Coronary artery (tissue), 2 donors: ENCODE measurements around the gene NME8.

Source experiments
- DNase-seq: peaks from one replicate; pipeline ENCODE4 v3.0.0-alpha.2; 2017; ENCODE audit warnings: low spot score
- H3K27ac ChIP-seq, 2 donors: fragments of 200-600 bp; sonication (generic); one replicate each; pipeline ENCODE4 v1.5.1; 2016 to 2019
- H3K4me3 ChIP-seq: fragments of 200-600 bp; sonication (generic); 2 replicates; pipeline ENCODE4 v1.5.1; 2016; ENCODE audit warnings: mild to moderate bottlenecking, moderate library complexity
- CTCF ChIP-seq: fragments of 200-600 bp; sonication (generic); IDR thresholded peaks from one replicate; pipeline ENCODE4 v1.5.1; 2019; ENCODE audit warnings: antibody characterized with exemption

Gene NME8

GRCh38 chr7:37817996-37818720 lies 30.2 kb upstream of the NME8 start:
- DNase-seq = no peak
- TF ChIP-seq CTCF = no peak
- H3K4me3 ChIP-seq = no peak overlapping the region
- H3K27ac ChIP-seq = no peak overlapping the region

GRCh38 chr7:37820708-37821468 lies 27.5 kb upstream of the NME8 start:
- no peak for DNase-seq
- Histone ChIP-seq H3K27ac (no peak overlapping the region), H3K4me3 (no peak overlapping the region)
- no peak for TF ChIP-seq CTCF

- no peak for DNase-seq
- TF ChIP-seq CTCF = no peak
- Histone ChIP-seq H3K4me3 (no peak overlapping the region), H3K27ac (no peak overlapping the region)
Measured at GRCh38 chr7:37822946-37823345, 25.5 kb upstream of the NME8 start.

- Histone ChIP-seq H3K27ac (no peak overlapping the region), H3K4me3 (no peak overlapping the region)
- TF ChIP-seq CTCF = no peak
- no peak for DNase-seq
Measured at GRCh38 chr7:37823557-37823956, 24.8 kb upstream of the NME8 start.

- DNase-seq = no peak
- no peak for TF ChIP-seq CTCF
- Histone ChIP-seq H3K27ac (no peak overlapping the region), H3K4me3 (no peak overlapping the region)
Measured at GRCh38 chr7:37825038-37825437, 23.4 kb upstream of the NME8 start.

GRCh38 chr7:37826825-37827224 lies 21.6 kb upstream of the NME8 start:
- no peak for TF ChIP-seq CTCF
- DNase-seq = no peak
- no peak overlapping the region for H3K27ac ChIP-seq
- H3K4me3 ChIP-seq = no peak overlapping the region

GRCh38 chr7:37831244-37831643 lies 17.2 kb upstream of the NME8 start:
- H3K27ac ChIP-seq = no peak overlapping the region
- no peak for TF ChIP-seq CTCF
- no peak overlapping the region for H3K4me3 ChIP-seq
- no peak for DNase-seq
